ENCODE results near the gene MRPS17.
"Not testable (repeated sequence)": the region's sequence is repeated elsewhere in the genome, so short reads cannot be mapped to it uniquely, and the experiment has no call there.

MRPS17 gene

GRCh38 chr7:55951637-55952351 is at the start of gene MRPS17:
TSS of gene MRPS17 (plus strand) at chr7:55951877. CDS start at chr7:55953196, 1,319 bp downstream.
- peak; percentile 97 for DNase-seq (ENCODE audit: low read depth, low spot score)

- no peak for DNase-seq (ENCODE audit: low read depth, low spot score)
These were observed 47.5 kb upstream of the MRPS17 start for GRCh38 chr7:55903985-55904759.

- DNase-seq (ENCODE audit: low read depth, low spot score) = no peak
These were observed 38.9 kb upstream of the MRPS17 start for GRCh38 chr7:55912748-55913158.

GRCh38 chr7:55917771-55918170 is 33.9 kb upstream of the MRPS17 start:
- DNase-seq (ENCODE audit: low read depth, low spot score) = no peak

GRCh38 chr7:55928006-55928767 is 23.5 kb upstream of the MRPS17 start:
- DNase-seq (ENCODE audit: low read depth, low spot score) = no peak

GRCh38 chr7:55931421-55932151 is 20.1 kb upstream of the MRPS17 start:
- no peak for DNase-seq (ENCODE audit: low read depth, low spot score)

GRCh38 chr7:55939514-55940123 is 12.1 kb upstream of the MRPS17 start:
- DNase-seq (ENCODE audit: low read depth, low spot score) = no peak

GRCh38 chr7:55946545-55946944 is 5.1 kb upstream of the MRPS17 start:
- no peak for DNase-seq (ENCODE audit: low read depth, low spot score)

- DNase-seq (ENCODE audit: low read depth, low spot score) = not testable (repeated sequence)
These were observed 635 bp downstream of the MRPS17 start for GRCh38 chr7:55952352-55952671.

- no peak for DNase-seq (ENCODE audit: low read depth, low spot score)
These were observed 2.2 kb downstream of the MRPS17 start for GRCh38 chr7:55953707-55954475.

GRCh38 chr7:55957190-55957589 is 5.5 kb downstream of the MRPS17 start:
- no peak for DNase-seq (ENCODE audit: low read depth, low spot score)

GRCh38 chr7:55962014-55962413 is 10.3 kb downstream of the MRPS17 start:
- no peak for DNase-seq (ENCODE audit: low read depth, low spot score)

- DNase-seq (ENCODE audit: low read depth, low spot score) = no peak
These were observed 12.0 kb downstream of the MRPS17 start for GRCh38 chr7:55963584-55964168.

GRCh38 chr7:55964261-55965099 is 12.8 kb downstream of the MRPS17 start, which contains the start of gene NIPSNAP2:
TSS of gene NIPSNAP2 (plus strand) at chr7:55964585. CDS start at chr7:55964610, 25 bp downstream.
- peak; percentile 81 for DNase-seq (ENCODE audit: low read depth, low spot score)

GRCh38 chr7:55965100-55965470 is 13.4 kb downstream of the MRPS17 start:
- no peak for DNase-seq (ENCODE audit: low read depth, low spot score)

GRCh38 chr7:55965805-55966421 is 14.2 kb downstream of the MRPS17 start:
- no peak for DNase-seq (ENCODE audit: low read depth, low spot score)

- DNase-seq (ENCODE audit: low read depth, low spot score) = no peak
These were observed 15.2 kb downstream of the MRPS17 start for GRCh38 chr7:55966851-55967250.

GRCh38 chr7:55969391-55969790 is 17.7 kb downstream of the MRPS17 start:
- no peak for DNase-seq (ENCODE audit: low read depth, low spot score)

GRCh38 chr7:55970561-55970960 is 18.9 kb downstream of the MRPS17 start:
- DNase-seq (ENCODE audit: low read depth, low spot score) = no peak

All from ELF-1 (cell line).